ENCODE results near the gene PRKG1.
"Not testable (repeated sequence)": the region's sequence is repeated elsewhere in the genome, so short reads cannot be mapped to it uniquely, and the experiment has no call there.

The PRKG1 gene

DNA sequence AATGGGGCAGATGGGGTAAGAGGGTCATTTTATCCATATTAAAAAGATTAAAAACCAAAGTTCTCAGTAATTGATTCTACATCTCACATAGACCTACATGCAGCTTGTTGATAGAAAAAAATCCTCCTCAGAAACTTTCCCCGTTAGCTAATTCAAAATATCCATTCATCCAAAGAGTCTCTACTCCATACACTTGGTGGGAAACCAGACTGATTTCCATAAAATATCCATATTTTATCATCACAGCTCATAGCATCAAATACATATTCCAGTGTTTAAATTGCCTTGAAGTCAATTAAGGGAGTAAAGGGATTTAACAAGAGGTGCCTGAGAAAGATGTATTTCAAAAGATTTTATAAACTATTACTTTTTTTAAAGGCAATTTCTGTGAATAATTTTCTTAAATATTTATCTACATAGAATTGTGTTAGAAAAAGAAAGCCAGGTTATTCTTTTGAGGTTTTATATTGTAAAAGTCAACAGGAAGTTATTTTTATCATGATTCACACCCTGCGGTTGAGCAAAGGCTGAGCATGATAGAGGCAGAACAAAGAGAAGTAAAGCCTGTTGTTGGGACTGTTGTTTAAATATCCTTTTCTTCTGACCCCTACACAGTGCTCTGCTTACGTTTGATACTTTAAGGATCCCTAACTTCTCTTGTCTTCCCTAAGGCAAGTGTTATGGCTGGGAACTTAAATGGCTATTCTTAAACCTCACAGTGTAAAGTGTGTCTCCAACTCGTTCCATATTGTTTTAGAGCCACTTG is 266.7 kb downstream of the PRKG1 start:
- peak; percentile 67 for DNase-seq

DNA sequence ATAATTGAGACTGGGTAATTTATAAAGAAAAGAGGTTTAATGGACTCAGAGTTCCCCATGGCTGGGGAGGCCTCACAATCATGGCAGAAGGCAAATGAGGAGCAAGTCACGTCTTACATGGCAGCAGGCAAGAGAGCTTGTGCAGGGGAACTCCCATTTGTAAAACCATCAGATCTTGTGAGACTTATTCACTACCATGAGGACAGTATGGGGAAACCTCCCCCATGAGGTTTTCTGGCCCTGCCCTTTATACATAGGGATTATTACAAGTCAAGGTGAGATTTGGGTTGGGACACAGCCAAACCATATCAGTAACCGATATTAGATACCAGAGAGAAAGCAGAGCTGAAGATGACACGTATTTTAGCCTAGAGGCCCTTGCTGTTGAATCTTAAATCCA is 267.5 kb downstream of the PRKG1 start:
- DNase-seq, result not testable (repeated sequence)

DNA sequence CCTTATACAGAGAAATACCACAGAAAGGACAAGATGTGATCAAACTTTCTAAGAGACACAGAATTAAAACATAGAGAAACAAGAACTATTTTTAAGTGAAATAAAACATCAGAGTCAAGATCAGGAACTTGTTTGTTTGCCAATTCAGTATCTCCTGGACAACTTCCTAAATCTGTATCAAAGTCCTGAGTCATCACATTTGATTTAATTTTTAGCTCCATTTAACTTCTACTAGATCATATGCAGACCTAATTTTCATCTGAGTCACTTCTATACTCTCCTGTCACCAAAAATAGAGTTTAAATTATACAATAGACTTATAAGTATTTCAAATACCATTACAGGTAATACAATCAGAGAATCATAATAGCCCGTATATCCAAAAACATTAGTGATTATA is 268.1 kb downstream of the PRKG1 start:
- DNase-seq, result peak; percentile 14

DNA sequence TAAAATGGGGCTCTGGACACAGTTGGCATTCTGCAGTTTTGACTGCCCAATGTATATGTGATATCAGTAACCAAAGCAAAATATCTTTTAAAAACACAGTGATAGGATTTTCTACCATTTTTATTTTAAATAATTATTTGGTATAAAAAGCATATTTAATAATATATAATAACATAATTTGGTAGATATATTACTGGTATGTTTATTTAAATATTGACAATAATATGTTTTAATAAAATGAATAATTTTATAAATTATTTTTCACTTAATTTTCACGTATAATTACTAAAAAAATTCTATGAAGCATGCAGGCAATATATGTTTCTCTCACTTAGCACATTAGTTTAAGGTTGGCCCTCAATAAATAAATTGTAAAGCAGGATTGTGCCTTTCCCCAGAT is 269.1 kb downstream of the PRKG1 start:
- DNase-seq, result no peak

DNA sequence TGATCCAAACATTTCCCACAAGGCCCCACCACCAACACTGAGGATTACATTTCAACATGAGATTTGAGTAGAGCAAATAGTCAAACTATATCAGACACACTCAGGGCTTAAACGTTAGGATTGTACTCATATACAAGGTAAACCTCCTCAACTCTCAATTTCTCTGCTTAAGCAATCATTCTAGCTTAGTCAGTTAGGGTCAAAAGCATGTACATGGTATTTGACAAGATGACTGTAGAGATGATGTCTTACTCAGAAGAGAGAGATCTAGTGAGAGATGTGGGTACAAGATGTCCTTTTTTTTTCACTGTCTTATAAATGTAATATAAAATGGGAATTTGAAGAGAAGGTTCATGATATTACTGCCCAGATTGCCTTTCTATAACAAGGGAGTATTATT is 270.1 kb downstream of the PRKG1 start:
- DNase-seq, result no peak

DNA sequence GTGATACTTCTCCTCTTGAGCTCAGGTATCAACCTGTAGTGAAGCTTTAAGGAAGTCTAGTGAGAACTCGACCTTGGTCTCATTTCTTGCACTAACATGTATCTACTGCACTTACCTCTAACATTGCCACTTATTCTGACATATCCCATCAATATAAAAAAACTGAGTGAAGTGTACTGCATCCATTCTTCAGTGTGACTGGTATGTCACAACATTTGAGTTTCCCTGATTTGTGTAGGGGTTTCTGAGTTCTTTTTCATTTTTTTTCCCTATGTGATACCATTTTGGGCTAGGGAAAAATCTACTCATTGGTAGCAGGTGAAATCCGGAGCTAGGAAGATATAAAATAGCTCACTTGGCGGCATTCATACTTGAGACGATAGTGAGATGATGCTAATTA is 274.3 kb downstream of the PRKG1 start:
- DNase-seq, result no peak

DNA sequence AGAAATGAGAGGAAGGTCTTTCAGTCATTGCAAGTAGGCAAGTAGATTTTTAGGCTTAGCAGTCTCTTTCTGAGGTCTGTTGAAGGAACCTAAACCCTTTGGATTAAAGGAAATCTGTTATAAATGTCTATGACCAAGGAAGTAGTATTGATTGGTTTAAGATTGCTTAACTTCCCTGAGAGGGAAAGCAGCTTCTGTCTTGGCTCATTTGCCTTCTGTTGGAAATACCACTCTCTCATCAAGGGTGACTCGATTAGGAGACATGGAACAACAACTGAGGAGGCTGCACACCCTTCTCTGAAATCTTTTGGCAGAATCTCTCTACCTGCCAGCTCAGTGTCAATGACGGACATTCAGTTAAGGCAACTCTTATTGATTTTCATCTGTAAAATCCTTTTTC is 282.9 kb downstream of the PRKG1 start:
- no peak for DNase-seq

DNA sequence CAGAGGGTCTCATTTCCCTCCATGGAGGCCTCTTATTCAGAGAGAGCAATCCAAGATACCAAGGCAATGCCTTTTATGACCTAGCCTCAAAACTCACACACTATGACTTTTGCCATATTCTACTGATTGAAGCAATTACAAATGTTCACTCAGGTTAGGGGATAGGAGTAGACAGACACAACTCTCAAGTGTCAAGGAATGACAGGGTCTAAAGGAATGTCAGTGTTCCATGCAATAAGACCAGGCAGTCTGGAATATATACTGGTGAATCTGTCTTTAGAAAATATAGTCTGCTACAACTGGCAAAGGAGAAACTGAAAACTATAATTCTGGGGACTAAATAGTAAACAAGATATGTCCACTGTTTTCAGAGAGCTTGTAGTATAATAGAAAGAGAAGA is 283.9 kb downstream of the PRKG1 start:
- no peak for DNase-seq

DNA sequence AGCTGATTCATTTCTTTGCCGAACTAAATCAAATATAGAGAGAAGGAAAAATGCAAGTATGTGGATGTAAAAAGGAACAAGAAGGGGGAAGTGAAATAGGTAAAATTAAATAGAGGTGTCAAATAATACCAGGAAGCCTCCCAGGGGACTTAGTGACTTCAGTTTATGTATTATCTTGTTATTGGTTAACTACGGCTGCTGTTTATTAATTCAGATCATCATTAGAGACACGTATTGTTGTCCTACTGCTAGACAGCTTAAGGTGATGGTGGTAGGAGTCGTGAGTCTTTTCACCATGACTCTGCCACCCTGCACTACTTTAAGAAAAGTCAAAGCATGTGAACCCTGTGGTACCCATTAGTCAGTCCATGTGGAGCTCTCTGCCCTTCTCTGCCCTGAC is 289.1 kb downstream of the PRKG1 start:
- DNase-seq, result no peak

DNA sequence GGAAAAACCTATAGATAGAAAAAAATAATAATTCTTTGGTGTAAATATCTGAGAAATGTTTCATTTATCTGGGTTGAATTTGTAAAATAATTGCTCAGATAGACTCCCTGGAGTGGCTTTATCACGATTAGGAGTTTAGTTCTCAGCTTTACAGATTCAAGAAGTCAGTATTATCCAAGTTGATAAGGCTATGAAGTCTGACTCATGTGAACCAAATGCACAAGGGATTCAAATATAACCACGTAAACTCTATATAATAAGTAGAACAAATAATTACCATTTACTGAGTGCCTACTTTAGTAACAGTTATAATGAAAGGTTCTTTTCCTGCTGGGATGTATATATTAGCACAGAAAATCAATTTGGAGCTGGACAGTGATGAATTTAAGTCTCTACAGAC is 290.4 kb downstream of the PRKG1 start:
- DNase-seq, result no peak

DNA sequence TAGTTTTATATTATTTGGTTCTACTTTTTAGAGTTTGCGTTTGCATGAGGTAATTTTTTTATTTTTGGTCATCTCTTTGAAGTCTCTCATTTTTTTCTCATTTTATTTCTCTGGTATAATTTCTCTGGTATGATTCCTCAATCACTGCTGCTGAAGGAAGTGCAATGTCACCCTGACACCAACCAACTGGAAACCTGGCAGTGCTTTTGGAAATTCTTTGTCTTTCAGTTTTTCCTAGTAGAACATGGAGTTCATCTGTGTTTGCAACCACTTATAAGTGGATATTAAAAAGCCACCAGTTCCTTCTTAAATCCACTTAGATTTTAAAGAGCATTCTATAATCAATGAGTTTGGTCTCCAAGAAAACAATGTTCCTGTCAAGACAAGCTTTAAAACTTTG is 291.8 kb downstream of the PRKG1 start:
- DNase-seq, result no peak

DNA sequence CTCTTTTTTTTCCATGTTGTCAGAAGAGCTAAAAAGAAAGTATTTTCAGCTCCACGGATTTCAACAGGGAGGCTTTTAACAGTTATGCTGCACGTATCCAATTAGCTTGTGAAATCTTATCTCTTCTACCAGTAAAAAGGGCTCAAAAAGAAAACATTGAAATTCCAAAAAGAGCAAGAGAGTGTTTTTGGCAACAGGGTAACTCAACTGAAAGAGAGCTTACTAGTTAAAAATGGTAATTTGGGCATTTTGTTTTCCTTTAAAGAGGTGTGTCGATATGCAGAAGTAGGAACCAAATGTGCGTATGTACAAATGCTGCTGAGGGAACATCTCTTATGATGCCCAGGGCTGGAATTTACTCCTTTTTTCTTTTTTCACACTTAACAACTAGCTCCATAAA is 292.8 kb downstream of the PRKG1 start:
- no peak for DNase-seq

DNA sequence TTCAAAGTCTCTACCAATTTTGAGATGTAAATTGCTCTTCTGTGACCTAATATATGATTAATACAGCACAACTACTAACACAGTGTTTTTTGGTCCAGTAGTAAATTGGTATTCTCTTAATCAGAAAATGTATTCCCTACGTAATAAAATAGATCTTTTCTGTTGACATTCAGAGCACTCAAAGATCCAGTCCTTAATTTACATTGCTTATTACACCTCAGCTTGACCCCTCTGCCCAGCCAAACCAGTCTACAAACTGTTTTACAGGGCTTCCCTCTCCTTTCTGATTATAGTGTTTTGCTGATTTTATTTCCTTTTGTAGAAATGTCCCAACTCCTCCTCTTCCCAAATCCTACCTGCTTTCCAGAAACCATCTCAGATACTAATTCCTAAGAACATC is 293.4 kb downstream of the PRKG1 start:
- DNase-seq, result no peak

DNA sequence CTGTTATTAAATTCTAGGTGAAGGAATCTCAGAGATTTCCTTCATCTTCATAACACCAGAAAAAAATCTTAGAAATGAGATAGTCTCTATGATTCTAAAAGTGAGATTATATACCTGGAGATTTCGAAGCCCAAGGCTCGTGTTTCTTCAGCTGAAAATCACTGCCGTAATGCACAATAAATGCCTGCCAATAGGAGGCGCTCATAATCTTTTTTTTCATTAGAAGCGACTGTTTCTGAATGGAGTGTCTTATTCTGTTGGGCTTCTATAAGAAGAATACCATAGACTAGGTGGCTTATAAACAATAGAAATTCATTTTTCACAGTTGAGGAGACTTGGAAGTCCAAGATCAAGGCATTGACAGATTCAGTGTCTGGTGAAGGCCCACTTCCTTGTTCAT is 294.7 kb downstream of the PRKG1 start:
- DNase-seq, result no peak

DNA sequence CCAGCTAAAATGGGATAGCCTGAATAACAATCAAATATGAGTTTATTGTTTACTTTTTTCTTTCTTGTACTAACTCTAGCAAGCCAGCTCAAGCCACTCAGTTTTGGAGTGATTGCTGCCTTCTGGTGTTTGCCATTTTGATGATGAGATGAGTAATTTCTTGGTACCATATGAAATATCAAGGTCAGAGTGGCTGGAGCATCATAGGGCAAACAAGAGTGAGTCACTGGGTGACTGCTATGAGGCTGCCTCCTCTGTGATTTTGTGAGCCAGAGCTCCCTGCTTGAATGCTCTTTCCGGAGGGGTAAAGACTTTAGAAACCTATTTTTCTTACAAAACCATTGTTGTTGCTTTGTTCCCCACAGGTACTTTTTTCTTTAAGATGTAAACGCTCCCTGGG is 295.6 kb downstream of the PRKG1 start:
- DNase-seq, result no peak

DNA sequence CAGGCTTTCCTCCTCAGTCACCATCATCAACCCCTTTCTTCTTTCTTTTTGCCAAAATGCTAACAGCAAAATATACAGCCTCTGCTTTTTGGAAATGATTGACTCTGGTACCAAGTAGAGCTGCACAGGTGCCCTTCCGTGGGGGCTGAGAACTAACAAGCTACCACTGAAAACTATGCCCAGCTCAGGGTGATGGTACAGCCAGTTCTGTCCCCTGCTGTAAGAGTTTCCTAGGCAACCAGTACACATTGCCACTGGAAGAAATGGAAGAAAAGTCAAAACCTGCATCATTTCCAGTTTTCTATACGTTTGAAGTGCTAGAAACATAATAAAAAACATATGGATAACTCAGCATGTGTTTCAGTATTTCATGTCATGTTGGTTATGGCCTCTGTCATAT is 297.5 kb downstream of the PRKG1 start:
- DNase-seq, result no peak

DNA sequence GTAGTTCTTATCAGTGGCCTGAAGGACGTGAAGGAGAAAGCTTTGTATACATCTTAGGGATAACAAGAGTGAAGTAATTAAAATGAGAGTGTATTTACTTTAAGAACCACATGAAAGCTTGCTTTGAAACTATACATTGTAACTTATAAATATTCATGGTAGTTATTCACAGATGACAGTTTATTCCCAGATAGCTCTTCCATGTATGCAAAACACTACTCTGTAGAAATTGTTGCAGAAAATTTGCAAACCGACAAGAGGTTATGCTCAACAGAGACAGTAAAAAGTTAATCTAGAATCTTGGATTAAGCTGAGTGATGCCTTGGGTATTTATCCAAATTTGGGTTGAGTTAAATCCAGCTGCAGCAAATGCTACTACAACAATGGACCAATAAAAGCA is 301.5 kb downstream of the PRKG1 start:
- DNase-seq, result no peak

DNA sequence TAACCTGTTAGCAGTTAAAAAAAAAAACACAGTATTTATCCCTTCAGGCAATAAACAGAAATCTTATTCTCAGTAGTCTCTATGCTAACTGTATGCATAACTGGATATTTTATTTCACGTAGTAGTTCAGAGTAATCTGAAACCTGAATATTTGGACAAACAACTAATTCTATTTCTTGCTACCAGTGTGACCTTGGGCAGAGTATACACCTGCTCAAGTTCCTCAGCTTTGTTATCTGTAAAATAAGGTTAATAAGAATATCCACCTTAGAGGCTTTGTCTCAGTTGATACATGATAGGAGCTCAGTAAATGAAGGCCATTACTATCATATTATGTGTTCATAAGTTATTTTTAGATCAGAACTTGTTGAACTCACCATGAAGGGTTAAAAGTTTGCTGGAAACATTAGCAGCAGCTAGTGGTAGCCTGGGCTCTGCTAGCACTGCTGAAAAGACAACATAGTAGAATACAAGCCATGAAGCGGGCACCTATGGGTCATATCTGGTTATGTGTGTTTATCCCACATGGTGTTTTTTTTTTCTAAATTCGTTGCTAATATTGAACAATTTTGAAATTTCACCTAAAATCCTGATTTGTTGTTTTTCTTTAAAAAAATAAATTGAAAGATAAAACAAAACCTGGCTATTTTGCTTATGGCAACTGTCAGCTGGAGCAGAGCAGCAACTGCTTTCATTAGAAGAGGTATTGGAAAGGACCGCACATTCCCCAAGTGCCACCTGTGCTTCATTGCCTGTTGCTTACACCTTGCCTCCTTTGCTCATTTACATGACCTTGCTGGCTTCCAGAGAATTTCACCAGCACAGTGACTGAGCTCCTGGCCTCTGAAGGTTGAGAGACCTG is 303.0 kb downstream of the PRKG1 start:
- no peak for DNase-seq

DNA sequence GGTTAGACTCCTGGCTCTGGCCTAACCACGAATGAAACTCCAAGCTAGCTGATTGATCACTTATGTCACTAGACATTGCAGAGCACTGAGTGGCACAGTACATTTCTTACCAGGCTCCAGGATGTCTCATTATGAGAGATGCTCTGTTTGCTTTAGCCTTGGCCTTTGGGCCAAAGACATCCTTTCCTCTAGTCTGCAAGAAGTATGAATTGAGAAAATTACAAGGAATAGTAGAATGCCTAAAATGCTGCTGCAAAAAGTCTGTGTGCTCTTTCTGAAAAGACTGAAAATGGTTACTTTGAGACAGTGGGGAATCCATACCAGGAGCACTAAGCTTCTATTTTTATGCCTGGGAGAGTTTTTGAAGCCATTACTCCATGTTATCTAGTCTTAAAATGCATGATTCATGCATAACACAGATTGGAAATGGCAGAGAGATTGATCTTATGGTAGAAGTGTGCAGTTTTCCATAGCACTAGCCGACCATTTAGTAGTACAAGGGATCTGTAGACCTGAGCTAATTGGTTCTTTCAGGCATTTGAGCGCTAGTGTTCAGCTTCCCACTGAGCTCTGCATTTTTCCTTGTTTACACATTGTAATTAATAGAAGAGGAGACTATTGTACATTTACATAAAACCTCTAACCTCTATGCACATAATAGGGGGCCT is 303.8 kb downstream of the PRKG1 start:
- no peak for DNase-seq

DNA sequence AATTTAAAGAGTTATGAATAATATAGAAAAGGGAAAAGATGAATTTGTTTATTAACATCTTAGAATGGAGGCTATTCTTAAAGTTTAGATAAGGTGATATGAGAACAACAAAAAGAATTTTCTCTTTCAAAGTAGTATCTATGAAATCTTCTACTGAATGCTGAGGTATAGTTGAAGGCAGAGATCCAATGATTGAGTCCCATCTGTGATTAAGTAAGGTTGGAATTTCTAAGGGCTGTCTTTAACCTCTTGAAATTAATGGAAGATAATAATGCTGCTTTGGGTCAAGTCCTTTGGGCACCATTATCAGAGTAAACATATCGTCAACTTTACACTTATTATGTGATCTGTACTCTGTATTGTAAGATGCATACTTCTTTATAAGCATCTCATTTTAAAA is 307.9 kb downstream of the PRKG1 start:
- DNase-seq, result no peak

DNA sequence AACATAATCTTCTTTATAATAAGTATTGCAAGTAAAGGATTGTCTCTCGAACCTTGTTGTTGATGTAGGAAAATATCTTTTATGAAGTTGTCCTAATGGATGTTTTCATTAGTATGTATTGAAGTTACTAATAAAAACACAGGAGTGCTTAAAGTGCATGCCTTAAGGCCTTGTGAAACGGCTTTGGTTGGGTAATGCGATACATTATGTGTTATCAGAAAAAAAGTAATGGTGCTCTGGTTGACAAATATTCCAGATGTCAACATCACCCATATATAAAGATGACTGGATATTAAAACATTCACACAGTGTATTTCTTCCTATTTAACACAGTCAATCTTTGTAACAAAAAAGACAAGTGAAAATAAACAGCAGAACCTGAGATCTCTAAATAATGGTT is 310.7 kb downstream of the PRKG1 start:
- DNase-seq, result no peak

DNA sequence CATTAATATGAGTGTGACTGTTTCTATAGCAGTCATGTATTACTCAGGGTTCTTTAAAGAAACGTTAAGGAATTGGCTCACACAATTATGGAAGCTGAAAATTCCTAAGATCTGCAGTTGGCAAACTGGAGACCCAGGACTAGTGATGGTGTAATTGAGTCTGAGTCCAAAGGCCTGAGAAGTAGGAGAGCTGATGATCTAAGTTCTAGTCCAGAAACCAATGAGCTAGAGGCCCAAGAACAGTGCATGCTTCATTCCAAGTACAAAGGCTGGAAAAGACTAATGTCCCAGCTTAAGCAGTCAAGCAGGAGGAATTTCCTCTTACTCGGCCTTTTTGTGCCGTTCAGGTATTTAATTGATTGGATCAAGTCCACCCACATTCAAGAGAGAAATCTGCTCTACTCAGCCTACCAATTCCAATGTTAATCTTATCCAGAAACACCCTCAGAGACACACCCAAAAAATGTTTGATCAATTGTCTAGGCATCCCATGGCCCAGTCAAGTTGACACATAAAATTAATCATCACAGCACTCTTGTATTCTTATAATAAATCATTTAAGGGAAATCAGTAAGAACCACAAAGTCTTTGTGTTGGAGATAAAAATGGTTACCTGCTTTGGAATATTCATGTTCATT is 312.1 kb downstream of the PRKG1 start:
- no peak for DNase-seq

Data from hematopoietic multipotent progenitor cell treated with erythropoietin and hydrocortisone succinate and interleukin-3 and kit ligand, for 4 days (in vitro differentiated cells).